ENCODE measurements around the gene C1orf21.

GRCh38 chr1:184647471-184647870, 260.6 kb downstream of the C1orf21 start:
- no peak for TF ChIP-seq CTCF (IDR thresholded peaks at IDR 0.05)
- no peak for TF ChIP-seq MXI1 (IDR thresholded peaks at IDR 0.05; ENCODE audit: low read depth, low read length)
- no peak for TF ChIP-seq GABPA (IDR thresholded peaks at IDR 0.05; ENCODE audit: low read depth)
- TF ChIP-seq USF1 (IDR thresholded peaks at IDR 0.05; ENCODE audit: borderline replicate concordance, low read depth) = no peak
- TF ChIP-seq JUND (IDR thresholded peaks at IDR 0.05) = no peak
- no peak for TF ChIP-seq NRF1 (IDR thresholded peaks at IDR 0.05; ENCODE audit: low read depth, low read length)
- TF ChIP-seq NFIC (IDR thresholded peaks at IDR 0.05; ENCODE audit: borderline replicate concordance) = no peak
- no peak for TF ChIP-seq RAD21 (IDR thresholded peaks at IDR 0.05; ENCODE audit: low read length)
- no peak for TF ChIP-seq RFX5 (IDR thresholded peaks at IDR 0.05; ENCODE audit: low read length)
- TF ChIP-seq MAX (IDR thresholded peaks at IDR 0.05; ENCODE audit: low read depth) = no peak
- no peak for TF ChIP-seq EP300 (IDR thresholded peaks at IDR 0.05; ENCODE audit: borderline replicate concordance in 1 of 2, low read depth in 1 of 2, low read length in 1 of 2)
- no peak for TF ChIP-seq GATA2 (CRISPR knock-in tag; IDR thresholded peaks at IDR 0.05)
- TF ChIP-seq SMC3 (IDR thresholded peaks at IDR 0.05; ENCODE audit: low read depth, low read length) = no peak

All from SK-N-SH (cell line).